ENCODE data around the gene PLEKHG3.
A peak's percentile ranks its signal among the peaks of the same experiment; 100 is the strongest.

PLEKHG3 gene

GRCh38 chr14:64714432-64715025 is 10.3 kb downstream of the PLEKHG3 start:
- Histone ChIP-seq H3K36me3 (ENCODE audit: control insufficient read depth, insufficient read depth, low read length) (no peaks in the 10 kb centered on the region), H3K27ac (peak overlapping the region; percentile 78), H3K27me3 (ENCODE audit: control insufficient read depth, insufficient read depth, low read length) (no peaks in the 10 kb centered on the region), H2AFZ (no peak overlapping the region), H3K9me3 (ENCODE audit: control insufficient read depth, low read length) (no peaks in the 10 kb centered on the region), H3K4me2 (ENCODE audit: low read length) (no peak overlapping the region), H3K9ac (no peak overlapping the region), H3K79me2 (peaks cover 71% of the 10 kb centered on the region), H3K4me3 (ENCODE audit: low read depth, low read length) (no peak overlapping the region), H3K4me1 (peaks cover 35% of the 10 kb centered on the region)
- no peak for TF ChIP-seq CTCF (IDR thresholded peaks at IDR 0.05)

- Histone ChIP-seq H3K79me2 (peaks cover 74% of the 10 kb centered on the region), H3K4me1 (peaks cover 32% of the 10 kb centered on the region), H3K9ac (no peak overlapping the region), H3K27ac (peak overlapping the region; percentile 78), H3K9me3 (ENCODE audit: control insufficient read depth, low read length) (no peaks in the 10 kb centered on the region), H3K4me3 (ENCODE audit: low read depth, low read length) (no peak overlapping the region), H2AFZ (peak overlapping the region; percentile 63), H3K36me3 (ENCODE audit: control insufficient read depth, insufficient read depth, low read length) (no peaks in the 10 kb centered on the region), H3K27me3 (ENCODE audit: control insufficient read depth, insufficient read depth, low read length) (no peaks in the 10 kb centered on the region), H3K4me2 (ENCODE audit: low read length) (no peak overlapping the region)
- TF ChIP-seq CTCF (IDR thresholded peaks at IDR 0.05), result no peak
Measured at GRCh38 chr14:64715146-64715627, 11.0 kb downstream of the PLEKHG3 start.

GRCh38 chr14:64715628-64716412 is 11.6 kb downstream of the PLEKHG3 start:
- Histone ChIP-seq H3K4me3 (ENCODE audit: low read depth, low read length) (no peak overlapping the region), H3K4me1 (peaks cover 32% of the 10 kb centered on the region)

GRCh38 chr14:64717870-64718269 is 13.6 kb downstream of the PLEKHG3 start:
- Histone ChIP-seq H3K9me3 (ENCODE audit: control insufficient read depth, low read length) (no peaks in the 10 kb centered on the region), H3K36me3 (ENCODE audit: control insufficient read depth, insufficient read depth, low read length) (no peaks in the 10 kb centered on the region), H3K4me1 (peaks cover 39% of the 10 kb centered on the region), H2AFZ (no peak overlapping the region), H3K79me2 (peaks cover 78% of the 10 kb centered on the region), H3K4me3 (ENCODE audit: low read depth, low read length) (no peak overlapping the region), H3K27me3 (ENCODE audit: control insufficient read depth, insufficient read depth, low read length) (no peaks in the 10 kb centered on the region), H3K27ac (peak overlapping the region; percentile 78), H3K4me2 (ENCODE audit: low read length) (no peak overlapping the region), H3K9ac (no peak overlapping the region)
- TF ChIP-seq CTCF (IDR thresholded peaks at IDR 0.05), result no peak

More at GRCh38 chr14:64715628-64716412, 11.6 kb downstream of the PLEKHG3 start:
- H3K9me3 ChIP-seq (ENCODE audit: control insufficient read depth, low read length), result no peaks in the 10 kb centered on the region
- H3K27me3 ChIP-seq (ENCODE audit: control insufficient read depth, insufficient read depth, low read length), result no peaks in the 10 kb centered on the region
- H2AFZ ChIP-seq, result peak overlapping the region; percentile 63
- no peak overlapping the region for H3K9ac ChIP-seq
- peak overlapping the region; percentile 29 for H3K4me2 ChIP-seq (ENCODE audit: low read length)
- H3K27ac ChIP-seq, result peak overlapping the region; percentile 78
- no peaks in the 10 kb centered on the region for H3K36me3 ChIP-seq (ENCODE audit: control insufficient read depth, insufficient read depth, low read length)
- H3K79me2 ChIP-seq, result peaks cover 76% of the 10 kb centered on the region
- no peak for TF ChIP-seq CTCF (IDR thresholded peaks at IDR 0.05)

Data from parathyroid adenoma (tissue), 2 donors.